A549 (cell line): ENCODE results near the gene C8A. TPM values are rescaled to one million over a fixed set of nuclear protein-coding genes. Genes with fewer than 3 reads are reported as not detected.

Source experiments
- ATAC-seq, 2 experiments: fragments of 200-7000 bp in 1 of 2; fragments of >200 bp in 1 of 2; cut with Nextera tagmentation in 1 of 2; cut with Tn5 transposase in 1 of 2; 3 replicates each; pipeline versions ENCODE4 v1.8.0 to v1.9.1; 2018 to 2020; ENCODE audit warnings: mild to moderate bottlenecking in 1 of 2, moderate library complexity in 1 of 2
- CTCF ChIA-PET: fragments of 300-600 bp; sonication (Branson Sonifier 250); formaldehyde crosslinking; extraction: SDS; loops from one replicate; lab custom pipeline; 2021; ENCODE audit warnings: antibody characterized with exemption, inconsistent platforms; lab: Yijun Ruan, JAX
- POLR2A ChIA-PET: fragments of 350-600 bp; formaldehyde crosslinking; extraction: SDS; loops from one replicate; lab custom pipeline; 2021; ENCODE audit warnings: antibody characterized with exemption, inconsistent platforms; lab: Yijun Ruan, JAX
- DNase-seq, 2 experiments: peaks; one replicate each; pipeline versions ENCODE4 v3.0.0 to v3.0.0-alpha.2; 2011 to 2016; ENCODE audit warnings: low read depth in 1 of 2, low spot score in 1 of 2
- FAIRE-seq: peaks from 2 replicates; lab custom pipeline; 2011; peaks lifted over from hg19 to GRCh38; lab: Jason Lieb, UNC
- H3K27ac ChIP-seq, 2 experiments: fragments of >200 bp; sonication (Bioruptor Twin); formaldehyde crosslinking; 3 replicates each; pipeline ENCODE4 v1.5.1; 2016 to 2017
- H3K4me1 ChIP-seq: fragments of >200 bp; sonication (Bioruptor Twin); formaldehyde crosslinking; 3 replicates; pipeline ENCODE4 v1.6.1; 2016
- H3K4me2 ChIP-seq: fragments of >200 bp; sonication (Bioruptor Twin); formaldehyde crosslinking; 3 replicates; pipeline ENCODE4 v1.6.1; 2016
- H3K4me3 ChIP-seq: fragments of >200 bp; sonication (Bioruptor Twin); formaldehyde crosslinking; 3 replicates; pipeline ENCODE4 v1.5.1; 2016
- H3K9me3 ChIP-seq: fragments of >200 bp; sonication (Bioruptor Twin); formaldehyde crosslinking; 3 replicates; pipeline ENCODE4 v1.6.1; 2016
- CBX8 ChIP-seq: fragments of 200-600 bp; sonication (generic); IDR thresholded peaks from 2 replicates; pipeline ENCODE4 v1.6.1; 2016
- CTCF ChIP-seq: fragments of >200 bp; sonication (Bioruptor Twin); formaldehyde crosslinking; IDR thresholded peaks from 3 replicates; pipeline ENCODE4 v1.5.1; 2016
- E2F6 ChIP-seq: IDR thresholded peaks from 2 replicates; pipeline ENCODE4 v1.6.1; 2012; ENCODE audit warnings: low read depth, borderline replicate concordance
- EHMT2 ChIP-seq: fragments of 200-600 bp; sonication (generic); IDR thresholded peaks from 2 replicates; pipeline ENCODE4 v1.6.1; 2016; ENCODE audit warnings: antibody characterized with exemption, low read depth, mild to moderate bottlenecking, moderate library complexity
- ELK1 ChIP-seq: fragments of 150-350 bp; IDR thresholded peaks from 2 replicates; pipeline ENCODE4 v1.6.1; 2014; ENCODE audit warnings: low read depth, mild to moderate bottlenecking, low read length
- EP300 ChIP-seq, 2 experiments: fragments of >200 bp; sonication (Bioruptor Twin); formaldehyde crosslinking; IDR thresholded peaks; 2 replicates in 1 of 2; 3 replicates in 1 of 2; pipeline ENCODE4 v1.6.1; 2016 to 2017
- ESRRA ChIP-seq: fragments of 150-350 bp; IDR thresholded peaks from 2 replicates; pipeline ENCODE4 v1.6.1; 2014; ENCODE audit warnings: mild to moderate bottlenecking, low read length, borderline replicate concordance
- HEYL ChIP-seq: fragments of 250-450 bp; sonication (Bioruptor Pico); IDR thresholded peaks from 2 replicates; pipeline ENCODE4 v1.8.0; 2021; ENCODE audit warnings: mild to moderate bottlenecking, moderate library complexity
- HMGXB4 ChIP-seq: fragments of 250-450 bp; sonication (Bioruptor Pico); IDR thresholded peaks from 2 replicates; pipeline ENCODE4 v1.5.0; 2021; ENCODE audit warnings: mild to moderate bottlenecking, moderate library complexity, borderline replicate concordance
- HOXA7 ChIP-seq: fragments of 250-450 bp; sonication (Bioruptor Pico); IDR thresholded peaks from 2 replicates; pipeline ENCODE4 v1.5.0; 2020; ENCODE audit warnings: mild to moderate bottlenecking, moderate library complexity
- HOXB5 ChIP-seq: fragments of 250-450 bp; sonication (Bioruptor Pico); IDR thresholded peaks from 2 replicates; pipeline ENCODE4 v1.5.0; 2020; ENCODE audit warnings: mild to moderate bottlenecking, moderate library complexity
- JUNB ChIP-seq: fragments of >200 bp; sonication (Bioruptor Twin); formaldehyde crosslinking; IDR thresholded peaks from 2 replicates; pipeline ENCODE4 v1.6.1; 2016
- KDM5A ChIP-seq: fragments of 200-600 bp; sonication (generic); IDR thresholded peaks from 2 replicates; pipeline ENCODE4 v1.6.1; 2016; ENCODE audit warnings: antibody characterized with exemption, mild to moderate bottlenecking
- MAX ChIP-seq: IDR thresholded peaks from 2 replicates; pipeline ENCODE4 v1.6.1; 2012
- MAZ ChIP-seq: fragments of 150-350 bp; IDR thresholded peaks from 2 replicates; pipeline ENCODE4 v1.6.1; 2014; ENCODE audit warnings: antibody characterized with exemption, low read depth, low read length, borderline replicate concordance
- MYC ChIP-seq: IDR thresholded peaks from 2 replicates; pipeline ENCODE4 v1.6.1; 2012; ENCODE audit warnings: mild to moderate bottlenecking, inconsistent platforms, low read length, improper control_type of control experiment, borderline replicate concordance
- NPAS2 ChIP-seq: fragments of 250-450 bp; sonication (Bioruptor Pico); IDR thresholded peaks from 2 replicates; pipeline ENCODE4 v1.8.0; 2022; ENCODE audit warnings: mild to moderate bottlenecking, moderate library complexity, borderline replicate concordance
- NR3C1 ChIP-seq: fragments of >200 bp; sonication (Bioruptor Twin); formaldehyde crosslinking; IDR thresholded peaks from 3 replicates; pipeline ENCODE4 v1.6.1; 2017
- PBX3 ChIP-seq: IDR thresholded peaks from 2 replicates; pipeline ENCODE4 v1.6.1; 2012
- RFX5 ChIP-seq: fragments of 450-650 bp; IDR thresholded peaks from 2 replicates; pipeline ENCODE4 v1.7.1; 2014; ENCODE audit warnings: antibody characterized with exemption, mild to moderate bottlenecking, moderate library complexity
- TFCP2L1 ChIP-seq: fragments of 250-450 bp; sonication (Bioruptor Pico); IDR thresholded peaks from 2 replicates; pipeline ENCODE4 v1.5.0; 2021; ENCODE audit warnings: mild to moderate bottlenecking
- ZNF302 ChIP-seq: fragments of 250-450 bp; sonication (Bioruptor Pico); IDR thresholded peaks from 2 replicates; pipeline ENCODE4 v1.9.0; 2021; ENCODE audit warnings: inconsistent platforms, mild to moderate bottlenecking, moderate library complexity
- WGBS: methylation state at CpG from one replicate; pipeline ENCODE4 v1.1.6; 2017; ENCODE audit errors: missing lambda C conversion rate; 5-methylcytosine and 5-hydroxymethylcytosine counted together
- polyA plus RNA-seq, 4 experiments: library from polyadenylated mRNA; depleted of rRNA in 3 of 4; stranded (reverse); fragments of >200 nt; fragmentation: RNase III in 1 of 4; extraction: RNeasy Plus Mini Kit Qiagen cat#74134 plus additional on column Dnase treatment in 1 of 4; gene quantifications; 2 replicates in 3 of 4; 3 replicates in 1 of 4; pipeline ENCODE4 v1.2.3, GENCODE V29; 2011 to 2017

C8A gene
- polyA plus RNA-seq, 2 of the 4 experiments (the other 2 are of a cell fraction) = not detected

- no peak for ATAC-seq
- no peak for DNase-seq
- FAIRE-seq = no peak
- ChIA-PET POLR2A (no interaction called here), CTCF (no interaction called here)
- WGBS = 14% methylated on average over 9 of the region's 9 CpGs
- H3K4me2 ChIP-seq = no peak overlapping the region
- H3K9me3 ChIP-seq = no peaks in the 10 kb centered on the region
- no peak overlapping the region for H3K4me3 ChIP-seq
- no peak overlapping the region for H3K27ac ChIP-seq
- no peak for TF ChIP-seq MYC
- TF ChIP-seq, all 56 proteins: peak for 0
- no peaks in the 10 kb centered on the region for H3K4me1 ChIP-seq
These were observed 109.9 kb downstream of the C8A start for GRCh38 chr1:56964349-56965017.

GRCh38 chr1:56965191-56965590 lies 110.6 kb downstream of the C8A start:
- CTCF ChIA-PET = no interaction called here
- no peak for TF ChIP-seq KDM5A
- no peak for TF ChIP-seq NR3C1
- no peak for TF ChIP-seq ESRRA
- TF ChIP-seq MAZ = no peak
- TF ChIP-seq HOXB5 (CRISPR knock-in tag) = no peak
- no peak for TF ChIP-seq HMGXB4 (CRISPR knock-in tag)
- no peak for TF ChIP-seq TFCP2L1 (CRISPR knock-in tag)
- no peak for TF ChIP-seq ZNF302 (CRISPR knock-in tag)
- TF ChIP-seq HOXA7 (CRISPR knock-in tag) = no peak
- no peak for TF ChIP-seq NPAS2 (CRISPR knock-in tag)
- no peak for TF ChIP-seq CTCF
- no peak for TF ChIP-seq CBX8
- TF ChIP-seq JUNB = no peak
- no peak for TF ChIP-seq HEYL
- ATAC-seq (no peak), FAIRE-seq (no peak), DNase-seq (no peak)
- Histone ChIP-seq H3K27ac (no peak overlapping the region), H3K4me1 (no peaks in the 10 kb centered on the region), H3K9me3 (no peaks in the 10 kb centered on the region), H3K4me2 (no peak overlapping the region), H3K4me3 (no peak overlapping the region)
- WGBS = 48% methylated on average over 3 of the region's 3 CpGs
- POLR2A ChIA-PET = no interaction called here

GRCh38 chr1:56965916-56966697 lies 111.5 kb downstream of the C8A start, which contains the start of gene C8B:
Gene C8B (minus strand): TSS chr1:56966015. CDS start chr1:56965948, 67 bp downstream.
- 38% methylated on average over 3 of the region's 3 CpGs for WGBS
- H3K4me3 ChIP-seq = no peak within 1 kb of the TSS
- no peak within 1 kb of the TSS for H3K4me2 ChIP-seq
- CTCF ChIA-PET = interaction anchor here (1.0 kb wide), 1 partner anchor 181 kb away, joined by 3 read pairs; no protein-coding TSS in a partner anchor
- no peaks in the 10 kb centered on the region for H3K4me1 ChIP-seq
- TF ChIP-seq PBX3 (no peak), HOXA7 (CRISPR knock-in tag) (no peak), MAX (no peak), EP300 (IDR thresholded peaks at IDR 0.05) (no peak), ELK1 (no peak), RFX5 (no peak), E2F6 (no peak), EHMT2 (no peak)
- TF ChIP-seq, all 56 proteins: peak for 0
- DNase-seq (no peak), FAIRE-seq (no peak), ATAC-seq (no peak)
- H3K9me3 ChIP-seq = no peaks in the 10 kb centered on the region
- POLR2A ChIA-PET = no interaction called here
- H3K27ac ChIP-seq = no peak within 1 kb of the TSS
